HG03558 (cell line): ENCODE results near the gene ENAM.
A peak's percentile ranks its signal among the peaks of the same experiment; 100 is the strongest.
"Not testable (repeated sequence)": the region's sequence is repeated elsewhere in the genome, so short reads cannot be mapped to it uniquely, and the experiment has no call there.

Source experiments
- ATAC-seq: cut with Tn5 transposase; IDR thresholded peaks from one replicate; pipeline ENCODE4 v1.9.1; 2021; ENCODE audit warnings: moderate number of reproducible peaks; ENCODE audit not compliant: unreplicated experiment; ENCODE audit errors: extremely low read depth

ENAM gene

DNA sequence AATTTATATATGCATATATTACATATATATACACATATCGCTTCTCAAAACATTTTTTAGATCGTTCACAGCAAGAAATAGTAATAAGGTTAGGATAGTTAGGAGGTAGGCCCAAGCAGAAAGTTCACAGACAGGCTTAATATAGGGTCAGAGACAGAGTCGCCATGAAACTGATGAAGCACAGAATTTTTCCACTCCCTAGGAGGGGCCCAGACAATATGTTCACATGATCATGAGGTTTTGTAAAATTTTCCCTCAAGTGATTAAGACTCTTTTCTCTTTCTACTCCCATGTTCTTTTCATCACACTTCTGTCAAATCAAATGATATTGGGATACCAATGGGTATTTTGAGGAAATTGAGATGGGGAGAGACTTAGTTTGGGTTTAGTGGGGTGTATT is 5.2 kb upstream of the ENAM start:
- ATAC-seq: no peak

- ATAC-seq: no peak
Observed at GRCh38 chr4:70624226-70624793, 4.2 kb upstream of the ENAM start.

DNA sequence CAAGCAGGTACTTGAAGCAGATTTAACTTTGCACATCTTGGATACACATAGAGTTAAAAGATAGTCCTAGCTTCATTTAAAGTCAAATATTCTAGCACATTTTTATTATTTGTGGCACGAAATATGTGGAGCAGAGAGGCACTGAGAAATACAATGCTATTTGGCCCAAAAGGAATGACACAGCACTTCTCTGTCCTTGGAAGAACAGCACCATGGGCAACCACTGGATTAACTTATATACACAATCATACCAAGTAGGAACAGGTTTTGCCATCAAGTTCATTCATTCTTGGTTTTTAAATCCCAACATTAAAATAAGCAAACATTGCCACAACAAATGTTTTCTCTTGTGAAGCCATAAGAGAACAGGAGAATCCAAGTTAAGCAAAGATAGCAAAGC is 924 bp upstream of the ENAM start:
- no peak for ATAC-seq

- ATAC-seq: peak; percentile 55
Observed at GRCh38 chr4:70629469-70630090, 1.0 kb downstream of the ENAM start.

DNA sequence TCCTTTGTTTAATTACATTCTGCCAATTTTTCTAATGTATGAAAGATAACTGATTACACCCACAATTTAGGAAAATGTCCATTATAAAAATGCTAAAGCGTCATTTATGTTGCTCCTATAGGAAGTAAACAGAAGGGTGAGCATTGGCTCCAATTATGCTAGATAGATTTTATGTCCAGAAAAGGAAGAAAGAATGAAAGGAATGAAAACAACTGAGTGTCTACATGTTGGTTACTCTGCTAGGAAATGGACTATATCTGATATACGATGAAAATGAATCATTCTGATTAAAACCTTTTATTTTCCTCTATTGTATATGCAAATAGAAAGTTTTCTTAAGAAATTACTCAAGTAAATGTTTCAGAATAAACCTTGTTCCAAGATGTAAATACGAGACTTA is 1.6 kb downstream of the ENAM start:
- no peak for ATAC-seq

DNA sequence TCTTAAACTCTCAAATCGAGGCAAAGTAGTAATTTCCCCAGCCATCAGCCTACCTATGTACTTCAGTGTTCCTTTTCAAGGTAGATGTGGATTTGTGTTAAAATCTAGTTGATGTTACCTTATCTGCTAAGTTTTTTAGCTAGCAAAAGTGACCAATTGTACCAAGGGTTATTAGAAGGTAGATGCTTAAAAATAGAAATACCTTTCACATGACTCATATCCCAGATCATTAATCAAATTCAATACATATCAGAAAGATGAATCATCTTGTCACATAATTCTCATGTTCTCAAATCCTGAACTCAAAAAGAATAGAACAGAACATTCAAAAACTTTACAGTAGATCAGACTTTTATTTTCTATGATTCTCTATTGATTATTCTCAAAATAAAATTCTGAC is 3.5 kb downstream of the ENAM start:
- no peak for ATAC-seq

GRCh38 chr4:70634482-70634881 is 5.9 kb downstream of the ENAM start:
- no peak for ATAC-seq

DNA sequence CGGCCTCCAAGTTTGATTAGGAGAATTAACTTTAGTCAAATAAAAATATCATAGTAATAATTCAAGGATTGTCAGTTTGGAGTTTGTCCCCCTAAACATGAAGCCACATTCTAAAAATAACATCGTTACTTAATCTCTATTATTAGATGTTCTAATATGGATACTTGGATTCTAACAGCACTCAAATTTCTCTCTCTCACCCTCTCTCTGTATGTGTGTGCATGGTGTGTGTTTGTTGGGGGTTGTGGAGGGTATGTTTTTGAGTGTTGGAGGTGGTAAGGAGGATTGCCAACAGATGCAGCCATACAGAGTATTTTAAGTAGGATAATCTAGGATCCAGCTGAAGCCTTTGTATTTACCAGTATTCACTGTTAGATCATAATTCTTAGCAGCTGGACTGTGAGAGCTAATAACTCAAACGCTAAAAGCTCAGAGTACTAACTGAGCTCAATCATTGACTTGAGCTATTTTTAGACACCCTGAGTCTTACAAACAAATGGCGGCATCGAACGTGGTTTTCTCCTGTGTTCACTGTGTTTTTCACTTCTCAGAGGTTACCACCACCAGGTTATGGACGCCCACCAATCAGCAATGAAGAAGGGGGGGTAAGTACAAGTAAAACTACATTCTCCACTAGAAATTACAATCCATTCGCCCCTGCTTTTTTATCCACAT is 8.8 kb downstream of the ENAM start:
- no peak for ATAC-seq

DNA sequence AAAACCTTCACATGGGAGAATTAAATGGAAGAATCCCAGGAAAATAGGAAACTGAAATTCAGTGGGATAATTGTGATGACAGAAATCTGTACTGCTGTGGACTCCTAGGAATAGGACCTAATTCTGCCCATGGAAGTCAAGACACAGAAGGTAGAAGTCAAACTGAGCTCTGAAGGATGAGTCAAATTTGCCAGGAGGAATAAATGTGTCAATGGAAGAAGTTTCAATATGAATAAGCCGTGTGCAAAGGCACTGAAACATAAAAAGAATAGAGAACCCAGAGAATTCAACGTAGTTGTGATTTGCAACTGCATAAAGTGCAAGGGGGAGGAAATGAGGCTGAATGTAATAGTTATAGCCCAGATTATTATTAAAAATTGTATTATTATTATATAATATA is 11.6 kb downstream of the ENAM start:
- no peak for ATAC-seq

DNA sequence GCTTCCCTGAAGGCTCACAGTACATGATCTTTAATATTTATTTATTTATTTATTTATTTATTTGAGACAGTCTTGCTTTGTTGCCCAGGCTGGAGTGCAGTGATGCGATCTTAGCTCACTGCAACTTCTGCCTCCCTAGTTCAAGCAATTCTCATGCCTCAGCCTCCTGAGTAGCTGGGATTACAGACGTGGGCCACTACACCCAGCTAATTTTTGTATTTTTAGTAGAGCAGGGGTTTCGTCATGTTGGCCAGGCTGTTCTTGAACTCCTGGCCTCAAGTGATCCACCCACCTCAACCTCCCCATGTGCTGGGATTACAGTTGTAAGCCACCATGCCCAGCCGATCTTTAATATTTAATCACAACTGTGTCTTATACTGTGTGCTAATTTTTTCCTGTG is 22.2 kb downstream of the ENAM start:
- ATAC-seq: not testable (repeated sequence)

DNA sequence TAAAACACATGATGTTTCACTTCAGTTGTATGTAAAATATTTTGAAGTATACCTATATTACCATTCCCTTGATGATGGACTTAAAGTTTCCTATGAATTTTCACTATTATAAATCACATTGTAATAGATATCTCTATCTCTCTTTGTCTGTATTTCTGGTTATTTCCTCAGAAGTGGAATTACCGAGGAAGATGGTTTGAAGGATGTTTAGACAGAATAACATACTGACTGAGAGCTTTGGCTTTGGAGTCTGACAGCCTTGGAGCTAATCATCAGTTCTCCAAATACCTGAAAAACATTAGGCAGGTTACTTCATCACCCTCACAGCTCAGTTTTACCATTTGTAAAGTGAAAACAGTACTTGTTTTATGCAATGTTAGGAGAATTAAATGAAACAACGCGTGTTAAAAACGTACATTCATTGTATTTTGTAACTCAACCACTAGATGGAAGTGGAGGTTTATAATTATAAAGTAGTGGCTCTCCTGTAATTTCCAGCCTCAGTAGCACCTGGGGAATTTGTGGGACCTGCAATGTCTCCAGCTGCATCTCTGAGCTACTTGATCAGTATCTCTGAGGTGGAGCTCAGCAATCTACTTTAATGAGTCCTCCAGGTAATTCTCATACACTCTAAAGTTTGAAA is 23.4 kb downstream of the ENAM start:
- ATAC-seq: no peak

DNA sequence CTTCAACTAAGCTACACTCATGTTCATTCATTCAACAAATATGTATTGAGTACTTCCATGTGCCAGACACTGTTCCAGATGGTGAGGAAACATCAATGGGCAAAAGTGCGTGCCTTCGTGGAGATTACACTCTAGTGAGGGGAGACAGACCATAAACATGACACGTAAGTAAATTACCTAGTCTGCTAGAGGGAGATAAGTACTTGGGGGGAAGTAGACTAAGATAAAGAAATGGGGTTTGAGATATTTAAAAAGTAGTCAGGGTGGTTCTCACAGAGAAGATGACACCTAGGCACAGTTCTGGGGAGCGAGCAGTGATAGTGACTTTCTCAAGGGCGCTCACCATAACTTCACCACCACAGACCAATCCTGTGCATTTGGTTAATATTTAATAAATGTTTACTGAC is 26.1 kb downstream of the ENAM start:
- ATAC-seq: no peak

- no peak for ATAC-seq
Observed at GRCh38 chr4:70657326-70657725, 28.8 kb downstream of the ENAM start.

- no peak for ATAC-seq
Observed at GRCh38 chr4:70658418-70658817, 29.9 kb downstream of the ENAM start.

DNA sequence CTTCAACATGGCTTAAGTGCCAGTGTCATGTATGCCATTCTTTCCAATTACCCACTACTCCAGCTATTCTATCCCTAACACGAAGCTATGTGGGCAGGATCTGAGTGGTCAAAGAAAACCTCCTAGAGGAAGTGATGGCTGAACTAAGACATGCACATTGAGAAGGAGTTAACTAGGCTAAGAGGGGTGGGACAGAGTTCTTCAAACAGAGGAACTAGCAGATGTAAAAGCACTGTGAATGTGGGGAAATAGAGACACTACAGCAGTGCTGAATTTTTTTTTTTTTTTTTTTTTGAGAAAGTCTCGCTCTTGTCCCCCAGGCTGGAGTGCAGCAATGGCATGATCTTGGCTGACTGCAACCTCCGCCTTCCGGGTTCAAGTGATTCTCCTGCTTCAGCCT is 31.6 kb downstream of the ENAM start:
- ATAC-seq: no peak

- ATAC-seq: peak; percentile 82
Observed at GRCh38 chr4:70661309-70661922, 32.9 kb downstream of the ENAM start.

DNA sequence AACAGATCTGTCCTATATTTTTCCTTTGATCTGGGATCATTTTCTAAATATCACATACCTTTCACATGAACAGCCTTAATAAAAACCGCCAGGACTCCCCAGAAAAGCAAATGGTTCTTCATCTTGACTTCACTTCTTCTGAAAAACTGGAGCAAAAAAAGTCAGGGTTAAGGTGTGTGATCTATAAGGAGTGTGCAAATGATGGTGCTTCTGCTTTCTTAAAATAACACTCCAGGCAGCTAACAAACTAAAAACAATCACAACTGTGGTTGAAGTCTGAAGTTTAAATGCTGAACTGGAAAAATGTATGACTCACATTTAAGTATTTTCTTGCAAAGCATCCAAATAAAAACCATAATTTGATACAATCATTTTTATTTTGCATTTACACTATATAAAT is 37.8 kb downstream of the ENAM start, which contains the start of gene JCHAIN:
Gene JCHAIN, minus strand, starts transcription at position 140 of the 400 bp plus-strand sequence. Its CDS starts 18 bp downstream, at position 122.
- ATAC-seq: peak; percentile 36

GRCh38 chr4:70667740-70668535 is 39.4 kb downstream of the ENAM start:
- no peak for ATAC-seq

DNA sequence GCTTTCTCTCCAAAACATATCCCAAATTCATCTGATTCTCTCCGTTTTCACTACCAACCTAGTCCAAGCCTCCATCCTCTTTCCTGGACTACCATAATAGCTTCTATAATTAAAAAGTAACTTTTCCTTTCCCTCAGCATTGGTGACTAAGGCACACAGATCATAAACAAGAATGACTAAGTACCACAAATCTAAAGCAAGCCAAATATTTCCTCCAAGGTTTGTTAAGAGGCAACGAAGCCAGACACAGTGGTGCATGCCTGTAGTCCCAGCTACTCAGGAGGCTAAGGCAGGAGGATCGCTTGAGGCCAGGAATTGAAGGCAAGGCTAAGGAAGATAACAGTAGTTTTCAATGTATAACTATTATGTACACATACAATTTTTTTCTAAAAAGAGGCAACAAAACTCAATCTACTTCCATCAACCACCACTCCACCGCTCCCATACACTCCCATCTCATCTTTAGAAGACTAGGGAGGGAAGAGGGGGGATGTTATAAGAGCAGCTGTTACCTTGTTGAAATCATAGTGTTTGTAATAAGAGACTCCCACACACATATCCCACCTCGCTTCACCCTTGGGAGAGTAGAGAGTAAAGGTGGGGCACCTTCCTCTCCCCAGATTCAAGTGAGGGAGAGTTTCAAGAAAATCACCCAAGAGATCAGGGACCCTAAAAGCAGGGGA is 41.9 kb downstream of the ENAM start:
- no peak for ATAC-seq

DNA sequence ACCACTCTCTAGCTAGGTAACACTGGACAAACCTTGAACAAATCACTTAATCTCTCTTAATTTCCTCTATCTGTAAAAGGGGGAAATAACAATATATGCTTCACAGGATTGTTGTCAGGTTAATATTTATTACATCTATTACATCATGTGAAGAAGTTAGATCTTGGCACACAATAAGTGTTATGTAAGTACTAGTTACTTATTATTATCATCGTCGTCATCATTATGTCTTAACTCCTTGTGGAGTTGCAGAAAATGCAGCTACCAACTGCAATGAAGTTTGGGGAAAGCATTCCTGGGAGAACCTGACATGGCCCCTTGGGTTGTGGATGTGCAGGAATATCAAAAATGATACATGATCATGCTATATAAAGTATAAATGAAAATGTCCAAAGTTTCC is 42.5 kb downstream of the ENAM start:
- no peak for ATAC-seq
